Heart left ventricle (tissue), 16 donors: ENCODE measurements around the gene LRP1B. TPM values are rescaled to one million over a fixed set of nuclear protein-coding genes. Genes with fewer than 3 reads are reported as not detected.

ENCODE experiments used
- ATAC-seq, 4 donors: fragments of 200-7000 bp; cut with Tn5 transposase; one replicate each; pipeline ENCODE4 v1.9.1; 2020 to 2022; ENCODE audit warnings: moderate library complexity in 4 of 4, mild to moderate bottlenecking in 3 of 4, moderate number of reproducible peaks in 1 of 4
- DNase-seq, 5 donors: peaks; one replicate each; pipeline ENCODE4 v3.0.0-alpha.2; 2020
- H3K27ac ChIP-seq, 12 donors: fragments of 200-600 bp; sonication (generic) in 4 of 12; one replicate each; pipeline versions ENCODE4 v1.5.0 to v1.8.0; 2016 to 2022; ENCODE audit warnings: mild to moderate bottlenecking in 2 of 12
- H3K27me3 ChIP-seq, 9 donors: fragments of 200-600 bp; sonication (generic) in 2 of 9; one replicate each; pipeline versions ENCODE4 v1.5.1 to v1.8.0; 2016 to 2022; ENCODE audit warnings: mild to moderate bottlenecking in 3 of 9
- H3K36me3 ChIP-seq, 9 donors: fragments of 200-600 bp; sonication (generic) in 2 of 9; one replicate each; pipeline versions ENCODE4 v1.5.0 to v1.8.0; 2018 to 2022; ENCODE audit warnings: mild to moderate bottlenecking in 2 of 9
- H3K4me1 ChIP-seq, 12 donors: fragments of 200-600 bp; sonication (generic) in 4 of 12; one replicate each; pipeline versions ENCODE4 v1.5.0 to v1.8.0; 2016 to 2022; ENCODE audit warnings: mild to moderate bottlenecking in 3 of 12
- H3K4me3 ChIP-seq, 12 donors: fragments of 200-600 bp; sonication (generic) in 4 of 12; one replicate each; pipeline versions ENCODE4 v1.5.0 to v1.8.0; 2017 to 2022; ENCODE audit warnings: mild to moderate bottlenecking in 9 of 12, moderate library complexity in 4 of 12
- H3K9me3 ChIP-seq, 12 donors: fragments of 200-600 bp; sonication (generic) in 4 of 12; one replicate each; pipeline versions ENCODE4 v1.5.0 to v1.8.0; 2016 to 2022; ENCODE audit warnings: mild to moderate bottlenecking in 1 of 12
- POLR2A ChIP-seq, 2 donors: fragments of 450-650 bp; IDR thresholded peaks; one replicate each; pipeline ENCODE4 v1.6.1; 2017; ENCODE audit warnings: antibody characterized with exemption in 2 of 2, mild to moderate bottlenecking in 2 of 2, moderate library complexity in 2 of 2
- WGBS, 4 donors: extraction: QIAGEN DNeasy Blood & Tissue Kit in 2 of 4; methylation state at CpG; one replicate each; pipeline versions ENCODE4 v1.1.5 to v1.1.7; 2013 to 2018; 5-methylcytosine and 5-hydroxymethylcytosine counted together
- intact Hi-C, 10 donors: fragments of 100-400 bp; cut with DNase I; formaldehyde crosslinking; loops; one replicate each; pipeline versions ENCODE4 v1.11.1 to v1.14.2; 2022
- polyA plus RNA-seq, 2 donors: library from polyadenylated mRNA; stranded (reverse); fragments of 200-250 nt; gene quantifications; one replicate each; pipeline ENCODE4 v1.2.3, GENCODE V29; 2013
- total RNA-seq, 9 donors: library from RNA; depleted of rRNA in 2 of 9; stranded (reverse); fragments of >200 nt in 2 of 9; fragmentation: NEBNext Ultra II Directional in 3 of 9; extraction: Animal tissue kit (Norgen Biotek cat#: 25700) in 3 of 9; gene quantifications; one replicate each; pipeline versions ENCODE4 v1.1.0 to v1.2.4, GENCODE V29; 2016 to 2023
- TF ChIP-seq, protein P1 (sequence below), 12 donors: fragments of 200-600 bp; sonication (generic) in 4 of 12; IDR thresholded peaks; one replicate each; pipeline versions ENCODE4 v1.5.0 to v1.8.0; 2018 to 2022; ENCODE audit warnings: antibody characterized with exemption in 12 of 12, mild to moderate bottlenecking in 5 of 12
- donor health status: ischemic (EF 13 %, LVEDD 7.1; RV severe dilation, severe dysfunction).
- donor health status: healthy with polysubstance abuse.
- donor health status: DM: no; HTN: yes; CAD: no.
- donor health status: DM: no; HTN: no; CAD: no.
- donor health status: ischemic (EF 25% LVEDD 6.9; RV normal size, moderate dysfunction).
- donor health status: ischemic (EF 25% LVEDD 5.7; RV mildly dilated, moderate dysfunction).
- donor health status: healthy.
- donor health status: DM: yes; HTN: yes; CAD: no.
- donor health status: ischemic (EF 35%, LVEDD 5.7; RV mildly dilated, moderate dysfunction).
- donor health status: nonischemic (EF 11% LVEDD 7.7; RV severe dilation, severe dysfunction).
- donor health status: DM: yes; HTN: yes; CAD: no.
- donor health status: PGD.
- donor health status: ischemic (EF 29% LVEDD 5.4; RV normal size, mild dysfunction).
- donor health status: nonischemic (EF 23%, LVEDD 6.1; RV moderate dilation, normal function).

The LRP1B gene
- total and polyA plus RNA-seq, 11 donors: 0.01 to 0.19 (median 0.11) TPM; not detected in 2

- no peaks in the 10 kb centered on the region for H3K36me3 ChIP-seq
- no peak for ATAC-seq
Observed at GRCh38 chr2:142119347-142119746, 11.5 kb downstream of the LRP1B start.

GRCh38 chr2:142112757-142113221, 18.0 kb downstream of the LRP1B start:
- H3K27ac ChIP-seq: no peak overlapping the region
- ATAC-seq: no peak
- TF ChIP-seq, protein P1, sequence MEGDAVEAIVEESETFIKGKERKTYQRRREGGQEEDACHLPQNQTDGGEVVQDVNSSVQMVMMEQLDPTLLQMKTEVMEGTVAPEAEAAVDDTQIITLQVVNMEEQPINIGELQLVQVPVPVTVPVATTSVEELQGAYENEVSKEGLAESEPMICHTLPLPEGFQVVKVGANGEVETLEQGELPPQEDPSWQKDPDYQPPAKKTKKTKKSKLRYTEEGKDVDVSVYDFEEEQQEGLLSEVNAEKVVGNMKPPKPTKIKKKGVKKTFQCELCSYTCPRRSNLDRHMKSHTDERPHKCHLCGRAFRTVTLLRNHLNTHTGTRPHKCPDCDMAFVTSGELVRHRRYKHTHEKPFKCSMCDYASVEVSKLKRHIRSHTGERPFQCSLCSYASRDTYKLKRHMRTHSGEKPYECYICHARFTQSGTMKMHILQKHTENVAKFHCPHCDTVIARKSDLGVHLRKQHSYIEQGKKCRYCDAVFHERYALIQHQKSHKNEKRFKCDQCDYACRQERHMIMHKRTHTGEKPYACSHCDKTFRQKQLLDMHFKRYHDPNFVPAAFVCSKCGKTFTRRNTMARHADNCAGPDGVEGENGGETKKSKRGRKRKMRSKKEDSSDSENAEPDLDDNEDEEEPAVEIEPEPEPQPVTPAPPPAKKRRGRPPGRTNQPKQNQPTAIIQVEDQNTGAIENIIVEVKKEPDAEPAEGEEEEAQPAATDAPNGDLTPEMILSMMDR (IDR thresholded peaks at IDR 0.05): no peak
- TF ChIP-seq POLR2A (IDR thresholded peaks at IDR 0.05): no peak

More at GRCh38 chr2:142119347-142119746, 11.5 kb downstream of the LRP1B start:
- Histone ChIP-seq H3K4me1 (no peaks in the 10 kb centered on the region), H3K27me3 (peaks cover 0 to 8% (median 0%) of the 10 kb centered on the region in 9 donors), H3K9me3 (no peaks in the 10 kb centered on the region), H3K4me3 (no peak overlapping the region), H3K27ac (no peak overlapping the region)
- DNase-seq: no peak
- TF ChIP-seq, protein P1 (IDR thresholded peaks at IDR 0.05): no peak
- no peak for TF ChIP-seq POLR2A (IDR thresholded peaks at IDR 0.05)
- intact Hi-C loops: no loop called here

GRCh38 chr2:142104134-142104758, 26.6 kb downstream of the LRP1B start:
- 80 to 90% (median 82%) methylated on average over 2 of the region's 2 CpGs for WGBS, 4 donors
- ATAC-seq: no peak
- no peak overlapping the region for H3K4me3 ChIP-seq

More at GRCh38 chr2:142112757-142113221, 18.0 kb downstream of the LRP1B start:
- Histone ChIP-seq H3K4me1 (no peaks in the 10 kb centered on the region), H3K36me3 (no peaks in the 10 kb centered on the region), H3K27me3 (peaks cover 0 to 4% (median 0%) of the 10 kb centered on the region in 9 donors), H3K4me3 (no peak overlapping the region), H3K9me3 (no peaks in the 10 kb centered on the region)
- intact Hi-C loops: no loop called here
- no peak for DNase-seq

DNA sequence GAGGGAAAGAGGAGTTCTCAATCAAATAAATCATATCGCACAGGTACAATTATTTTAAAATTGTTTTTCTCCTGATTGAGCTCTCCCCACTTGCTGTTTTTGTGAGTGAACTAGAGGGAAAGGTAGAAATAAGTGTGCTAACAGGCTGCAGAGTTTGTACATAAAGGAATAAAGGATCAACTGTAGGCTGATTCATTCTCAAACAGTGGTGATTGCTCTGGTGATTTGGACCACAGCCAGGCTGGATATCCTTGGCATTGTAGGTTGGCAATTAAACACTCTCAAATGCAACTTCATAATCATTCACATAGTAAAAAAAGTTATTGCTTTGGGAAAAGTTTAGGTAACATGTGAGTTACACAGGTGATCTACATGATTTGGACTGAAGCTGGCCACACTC, 29.8 kb downstream of the LRP1B start:
- H3K4me3 ChIP-seq: no peak overlapping the region
- intact Hi-C loops: no loop called here
- ATAC-seq (no peak), DNase-seq (no peak)
- 85 to 98% (median 93%) methylated on average over 1 of the region's 1 CpG for WGBS, 4 donors
- H3K36me3 ChIP-seq: no peaks in the 10 kb centered on the region
- no peaks in the 10 kb centered on the region for H3K9me3 ChIP-seq
- TF ChIP-seq, protein P1 (IDR thresholded peaks at IDR 0.05): no peak
- TF ChIP-seq POLR2A (IDR thresholded peaks at IDR 0.05): no peak
- no peaks in the 10 kb centered on the region for H3K4me1 ChIP-seq
- H3K27me3 ChIP-seq: no peaks in the 10 kb centered on the region
- H3K27ac ChIP-seq: no peak overlapping the region

More at GRCh38 chr2:142104134-142104758, 26.6 kb downstream of the LRP1B start:
- DNase-seq: no peak
- Histone ChIP-seq H3K9me3 (no peaks in the 10 kb centered on the region), H3K27me3 (no peaks in the 10 kb centered on the region), H3K36me3 (no peaks in the 10 kb centered on the region), H3K27ac (no peak overlapping the region), H3K4me1 (no peaks in the 10 kb centered on the region)
- intact Hi-C loops: no loop called here
- TF ChIP-seq, protein P1 (IDR thresholded peaks at IDR 0.05): no peak
- TF ChIP-seq POLR2A (IDR thresholded peaks at IDR 0.05): no peak
